Activated CD4-positive, alpha-beta T cell treated with anti-CD3 and anti-CD28 coated beads, Interleukin-2, amount 10 ng/mL, durations not matched to agents 7 days and 5 days (primary cell): ENCODE data around the gene PITX3. TPM values are rescaled to one million over a fixed set of nuclear protein-coding genes. Genes with fewer than 3 reads are reported as not detected.
A peak's percentile ranks its signal among the peaks of the same experiment; 100 is the strongest.

Experiments used
- CTCF ChIA-PET: fragments of 350-600 bp; sonication (Branson Sonifier 250); formaldehyde crosslinking; loops from one replicate; lab custom pipeline; 2021; ENCODE audit warnings: antibody characterized with exemption; lab: Charles Lee
- POLR2A ChIA-PET: fragments of 350-600 bp; sonication (Branson Sonifier 250); formaldehyde crosslinking; loops from one replicate; lab custom pipeline; 2021; ENCODE audit warnings: antibody characterized with exemption; lab: Charles Lee
- DNase-seq: peaks from one replicate; pipeline ENCODE4 v3.0.0-alpha.2; 2020
- H3K27ac Mint-ChIP-seq: one replicate; pipeline ENCODE4 v1.8.0; 2021; ENCODE audit warnings: mild to moderate bottlenecking, moderate library complexity, mixed read lengths
- H3K27me3 Mint-ChIP-seq: one replicate; pipeline ENCODE4 v1.8.0; 2021; ENCODE audit warnings: mixed read lengths
- H3K36me3 Mint-ChIP-seq: one replicate; pipeline ENCODE4 v1.8.0; 2021; ENCODE audit warnings: low read depth, mixed read lengths
- H3K4me1 Mint-ChIP-seq: one replicate; pipeline ENCODE4 v1.8.0; 2021; ENCODE audit warnings: mixed read lengths
- H3K4me3 Mint-ChIP-seq: one replicate; pipeline ENCODE4 v1.8.0; 2021; ENCODE audit warnings: mild to moderate bottlenecking, moderate library complexity, mixed read lengths
- H3K9me3 Mint-ChIP-seq: one replicate; pipeline ENCODE4 v1.8.0; 2021; ENCODE audit warnings: mixed read lengths
- total RNA-seq, 2 experiments: library from RNA; stranded (reverse); gene quantifications; one replicate each; pipeline ENCODE4 v1.2.3, GENCODE V29; 2021

PITX3 gene
- total RNA-seq, 2 experiments from 2014 or later, result not detected

GRCh38 chr10:102188298-102188940 lies 52.9 kb downstream of the PITX3 start:
- H3K9me3 Mint-ChIP-seq, result peaks cover 34% of the 10 kb centered on the region
- H3K27me3 Mint-ChIP-seq, result peaks cover 6% of the 10 kb centered on the region
- peaks cover 21% of the 10 kb centered on the region for H3K36me3 Mint-ChIP-seq
- no peak overlapping the region for H3K4me3 Mint-ChIP-seq
- no peak for DNase-seq
- H3K27ac Mint-ChIP-seq, result peak overlapping the region; percentile 99
- CTCF ChIA-PET, result interaction anchor here (0.6 to 2.1 kb wide), 6 partner anchors 9 to 134 kb away, joined by 3 to 18 read pairs (median 5); no protein-coding TSS in a partner anchor
- POLR2A ChIA-PET, result no interaction called here
- H3K4me1 Mint-ChIP-seq, result peaks cover 20% of the 10 kb centered on the region

- no peak for DNase-seq
- H3K27me3 Mint-ChIP-seq, result peaks cover 6% of the 10 kb centered on the region
- H3K4me3 Mint-ChIP-seq, result no peak overlapping the region
- POLR2A ChIA-PET, result no interaction called here
- peaks cover 18% of the 10 kb centered on the region for H3K4me1 Mint-ChIP-seq
- H3K36me3 Mint-ChIP-seq, result peaks cover 8% of the 10 kb centered on the region
- CTCF ChIA-PET, result interaction anchor here (1.0 to 2.8 kb wide), 3 partner anchors 14 to 44 kb away, joined by 3 to 9 read pairs (median 4); no protein-coding TSS in a partner anchor
- H3K27ac Mint-ChIP-seq, result no peak overlapping the region
- H3K9me3 Mint-ChIP-seq, result peaks cover 14% of the 10 kb centered on the region
Measured at GRCh38 chr10:102185811-102186527, 55.3 kb downstream of the PITX3 start.

GRCh38 chr10:102185272-102185671 lies 56.0 kb downstream of the PITX3 start:
- DNase-seq, result no peak
- Mint-ChIP-seq H3K9me3 (peaks cover 14% of the 10 kb centered on the region), H3K4me1 (peaks cover 18% of the 10 kb centered on the region), H3K36me3 (peaks cover 8% of the 10 kb centered on the region), H3K27ac (no peak overlapping the region), H3K27me3 (peaks cover 6% of the 10 kb centered on the region), H3K4me3 (no peak overlapping the region)
- ChIA-PET CTCF (interaction anchor here (1.0 to 2.8 kb wide), 3 partner anchors 14 to 45 kb away, joined by 3 to 9 read pairs (median 4); no protein-coding TSS in a partner anchor), POLR2A (no interaction called here)

- H3K4me3 Mint-ChIP-seq, result no peak overlapping the region
- H3K27ac Mint-ChIP-seq, result no peak overlapping the region
- no peak for DNase-seq
- H3K4me1 Mint-ChIP-seq, result peaks cover 16% of the 10 kb centered on the region
- ChIA-PET CTCF (interaction anchor here (1.6 to 2.8 kb wide), 2 partner anchors 15 to 45 kb away, joined by 4 to 9 read pairs; no protein-coding TSS in a partner anchor), POLR2A (no interaction called here)
- peaks cover 14% of the 10 kb centered on the region for H3K9me3 Mint-ChIP-seq
- H3K27me3 Mint-ChIP-seq, result peaks cover 6% of the 10 kb centered on the region
- H3K36me3 Mint-ChIP-seq, result peaks cover 8% of the 10 kb centered on the region
Measured at GRCh38 chr10:102184606-102185005, 56.7 kb downstream of the PITX3 start.

Other genes starting within 250 kb of the PITX3 start
- gene ARMH3, start 185.3 kb downstream of the PITX3 start, total RNA-seq, result 10 to 100 TPM; 22.1 to 23.6 TPM
- gene HPS6, start 176.2 kb downstream of the PITX3 start, total RNA-seq, result 10 to 100 TPM; 18.3 to 25.3 TPM
- 100 to 1,000 TPM in 1 of 2 experiments, 10 to 100 TPM in 1; 96.2 to 105 TPM for gene LDB1, start 121.1 kb downstream of the PITX3 start, total RNA-seq
- 10 to 100 TPM; 47.7 to 49.4 TPM for gene PPRC1, start 108.5 kb downstream of the PITX3 start, total RNA-seq
- 10 to 100 TPM; 80.5 to 81.3 TPM for gene NOLC1, start 89.1 kb downstream of the PITX3 start, total RNA-seq
- not detected for gene ELOVL3, start 15.2 kb downstream of the PITX3 start, total RNA-seq
- 10 to 100 TPM; 42.4 to 44.6 TPM for gene GBF1, start 4.0 kb upstream of the PITX3 start, total RNA-seq
- gene NFKB2, start 154.2 kb upstream of the PITX3 start, total RNA-seq, result 10 to 100 TPM; 74.8 to 81.8 TPM
- 1 to 10 TPM; 1.4 to 1.6 TPM for gene PSD, start 177.3 kb upstream of the PITX3 start, total RNA-seq
- gene FBXL15, start 179.3 kb upstream of the PITX3 start, total RNA-seq, result 10 to 100 TPM in 1 of 2 experiments, 1 to 10 TPM in 1; 8.7 to 11.2 TPM
- gene CUEDC2, start 191.1 kb upstream of the PITX3 start, total RNA-seq, result 10 to 100 TPM; 63.6 to 68.9 TPM
- under 1 TPM in 1 of 2 experiments, not detected in 1; 0.17 TPM for gene C10orf95, start 210.0 kb upstream of the PITX3 start, total RNA-seq